Measurements from ENCODE around the gene KIF1C. TPM values are rescaled to one million over a fixed set of nuclear protein-coding genes. Genes with fewer than 3 reads are reported as not detected.

KIF1C gene
- total and polyA plus RNA-seq, 2 donors = 26.9 to 89.4 TPM

- Histone ChIP-seq H3K36me3 (ENCODE audit: insufficient read depth) (peaks cover 2% of the 10 kb centered on the region), H3K4me3 (ENCODE audit: low read depth, low read length) (no peak overlapping the region), H3K27ac (ENCODE audit: low read depth) (no peak overlapping the region), H3K4me1 (ENCODE audit: insufficient read depth) (no peaks in the 10 kb centered on the region)
- 87% methylated on average over 9 of the region's 9 CpGs for WGBS
- no peak for DNase-seq (ENCODE audit: extremely low spot score)
Measured at GRCh38 chr17:4974115-4974670, 23.6 kb upstream of the KIF1C start.

DNA sequence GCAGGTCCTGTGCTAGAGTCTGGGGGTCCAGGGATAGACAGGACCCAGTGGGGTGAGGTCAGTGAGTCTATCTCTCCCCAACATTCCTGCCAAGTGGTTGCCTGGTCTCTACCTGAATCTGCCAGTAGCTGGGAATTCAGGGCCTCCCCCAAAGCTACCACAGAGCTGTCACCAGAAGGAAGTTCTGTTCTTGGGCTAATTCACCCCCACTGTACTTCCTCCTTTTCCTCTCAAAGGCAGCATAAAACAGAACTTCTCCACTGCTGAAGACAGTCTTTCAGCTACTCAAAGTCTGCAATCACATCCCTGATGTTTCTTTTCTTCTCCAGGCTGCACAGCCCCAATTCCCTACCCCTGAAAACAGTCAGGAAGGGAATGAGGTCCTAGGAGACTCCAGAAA, 19.0 kb upstream of the KIF1C start:
- DNase-seq (ENCODE audit: extremely low spot score) = no peak
- Histone ChIP-seq H3K4me3 (ENCODE audit: low read depth, low read length) (no peak overlapping the region), H3K36me3 (ENCODE audit: insufficient read depth) (peaks cover 2% of the 10 kb centered on the region), H3K27ac (ENCODE audit: low read depth) (no peak overlapping the region), H3K4me1 (ENCODE audit: insufficient read depth) (no peaks in the 10 kb centered on the region)

DNA sequence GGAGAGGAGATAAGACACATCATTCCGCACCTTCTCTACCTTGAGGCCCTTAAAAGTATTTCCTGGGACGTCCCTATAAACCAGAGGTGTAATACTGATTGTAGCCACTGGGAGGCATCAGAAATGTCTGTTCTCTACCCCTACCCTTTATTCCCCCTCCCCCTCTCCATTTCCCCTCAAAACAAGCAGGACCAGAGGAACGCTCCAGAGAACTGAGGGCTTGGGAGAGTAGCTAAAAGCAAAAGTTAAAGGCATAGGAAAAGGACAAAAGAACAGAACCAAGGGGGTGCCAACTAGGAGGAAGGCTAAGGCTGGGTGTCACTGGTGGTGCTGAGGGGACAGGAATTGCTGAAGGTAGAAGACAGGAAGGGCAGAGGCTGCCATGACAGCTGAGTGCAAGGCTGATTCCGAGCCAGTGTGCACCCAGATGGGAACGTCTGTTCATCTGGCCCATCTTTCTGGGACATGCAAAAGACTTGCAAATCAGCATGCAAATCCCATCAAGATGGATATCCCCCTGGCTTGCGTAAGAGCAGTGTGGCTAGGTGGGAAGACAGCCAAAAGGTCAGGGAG, 17.0 kb upstream of the KIF1C start:
- Histone ChIP-seq H3K4me1 (ENCODE audit: insufficient read depth) (no peaks in the 10 kb centered on the region), H3K36me3 (ENCODE audit: insufficient read depth) (peaks cover 2% of the 10 kb centered on the region), H3K27ac (ENCODE audit: low read depth) (no peak overlapping the region), H3K4me3 (ENCODE audit: low read depth, low read length) (no peak overlapping the region)
- DNase-seq (ENCODE audit: extremely low spot score) = no peak
- WGBS = 42% methylated on average over 6 of the region's 6 CpGs

GRCh38 chr17:4982305-4982704, 15.4 kb upstream of the KIF1C start:
- H3K36me3 ChIP-seq (ENCODE audit: insufficient read depth) = peaks cover 2% of the 10 kb centered on the region
- WGBS = 56% methylated on average over 5 of the region's 5 CpGs
- no peak for DNase-seq (ENCODE audit: extremely low spot score)

GRCh38 chr17:4986403-4986802, 11.3 kb upstream of the KIF1C start:
- H3K36me3 ChIP-seq (ENCODE audit: insufficient read depth) = no peaks in the 10 kb centered on the region
- peaks cover 2% of the 10 kb centered on the region for H3K4me1 ChIP-seq (ENCODE audit: insufficient read depth)
- peak overlapping the region; percentile 92 for H3K27ac ChIP-seq (ENCODE audit: low read depth)
- WGBS = 34% methylated on average over 5 of the region's 5 CpGs
- no peak for DNase-seq (ENCODE audit: extremely low spot score)
- peak overlapping the region; percentile 87 for H3K4me3 ChIP-seq (ENCODE audit: low read depth, low read length)

More at GRCh38 chr17:4982305-4982704, 15.4 kb upstream of the KIF1C start:
- peaks cover 2% of the 10 kb centered on the region for H3K4me1 ChIP-seq (ENCODE audit: insufficient read depth)
- no peak overlapping the region for H3K4me3 ChIP-seq (ENCODE audit: low read depth, low read length)
- H3K27ac ChIP-seq (ENCODE audit: low read depth) = no peak overlapping the region

GRCh38 chr17:4986951-4987766, 10.6 kb upstream of the KIF1C start, which contains the start of gene CAMTA2:
TSS of gene CAMTA2 (minus strand) at chr17:4987675. CDS start at chr17:4986222, 1,453 bp downstream.
- Histone ChIP-seq H3K4me3 (ENCODE audit: low read depth, low read length) (peak within 1 kb of the TSS; percentile 87), H3K36me3 (ENCODE audit: insufficient read depth) (no peaks in the 10 kb centered on the region), H3K27ac (ENCODE audit: low read depth) (peak within 1 kb of the TSS; percentile 92), H3K4me1 (ENCODE audit: insufficient read depth) (peaks cover 2% of the 10 kb centered on the region)
- DNase-seq (ENCODE audit: extremely low spot score) = peak; percentile 45
- WGBS = under 1% methylated on average over 77 of the region's 78 CpGs

DNA sequence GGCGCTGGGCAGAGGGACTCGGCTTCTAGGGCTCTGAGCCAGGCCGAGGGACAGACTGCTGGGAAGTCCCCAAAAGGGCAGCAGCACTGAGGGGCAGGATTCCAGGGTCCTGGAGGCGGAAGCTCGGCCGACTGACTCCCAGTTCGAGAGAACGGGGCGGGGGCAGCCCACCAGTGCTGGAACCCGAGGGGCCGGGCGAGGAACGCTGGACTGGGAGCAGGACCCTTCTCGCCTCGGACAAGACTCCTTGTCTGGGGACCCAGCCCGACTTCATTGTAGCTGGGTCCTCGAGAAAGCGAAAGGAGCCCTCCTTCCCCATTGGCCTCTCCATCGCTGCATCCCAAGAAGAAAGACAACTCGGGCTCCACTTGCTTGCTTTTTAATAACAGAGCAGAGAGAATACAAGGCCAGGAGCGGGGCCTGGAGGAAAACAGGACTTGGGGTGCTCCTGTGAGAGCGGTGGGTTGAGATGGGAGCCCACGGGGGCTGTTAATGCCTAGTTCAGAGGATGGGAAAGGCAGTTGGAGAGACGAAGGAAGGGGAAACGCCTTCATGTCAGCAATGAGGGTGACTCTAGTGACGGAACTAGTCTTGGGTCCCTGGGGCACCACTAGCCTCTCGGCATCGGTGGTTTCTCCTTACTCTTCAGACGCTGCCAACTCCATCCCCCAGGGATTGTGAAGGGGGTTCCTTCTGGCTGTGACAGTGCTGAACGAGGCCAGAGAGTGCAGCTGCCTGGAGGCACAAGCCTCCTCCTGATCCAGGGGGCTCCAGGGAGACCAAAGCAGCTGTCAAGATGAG, 9.8 kb upstream of the KIF1C start:
- peak overlapping the region; percentile 87 for H3K4me3 ChIP-seq (ENCODE audit: low read depth, low read length)
- DNase-seq (ENCODE audit: extremely low spot score) = no peak
- H3K36me3 ChIP-seq (ENCODE audit: insufficient read depth) = no peaks in the 10 kb centered on the region
- peak overlapping the region; percentile 92 for H3K27ac ChIP-seq (ENCODE audit: low read depth)
- H3K4me1 ChIP-seq (ENCODE audit: insufficient read depth) = peaks cover 2% of the 10 kb centered on the region
- WGBS = under 1% methylated on average over 30 of the region's 30 CpGs

DNA sequence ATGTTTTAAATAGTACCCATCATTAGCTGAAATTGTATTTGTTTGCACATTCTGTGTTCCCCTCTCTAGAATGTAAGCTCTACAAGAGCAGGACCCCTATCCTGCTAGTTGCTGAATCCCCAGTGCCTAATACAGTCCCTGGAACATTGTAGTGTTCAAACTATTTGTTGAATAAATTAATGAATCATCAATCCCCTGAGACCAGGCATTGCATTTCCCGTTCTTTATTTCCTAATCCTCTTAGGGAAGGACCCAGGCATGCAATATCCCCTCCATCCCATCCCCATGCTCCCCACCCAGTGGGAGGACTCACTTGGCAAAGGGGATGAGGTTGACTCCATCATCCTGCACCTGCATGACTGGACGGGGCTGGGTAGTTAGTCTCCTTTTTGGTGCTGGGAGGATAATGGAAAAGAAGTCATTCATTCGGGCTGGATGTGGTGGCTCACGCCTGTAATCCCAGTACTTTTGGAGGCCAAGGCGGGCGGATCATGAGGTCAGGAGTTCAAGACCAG, 3.6 kb upstream of the KIF1C start:
- no peaks in the 10 kb centered on the region for H3K4me1 ChIP-seq (ENCODE audit: insufficient read depth)
- no peak for DNase-seq (ENCODE audit: extremely low spot score)
- H3K4me3 ChIP-seq (ENCODE audit: low read depth, low read length) = no peak overlapping the region
- no peak overlapping the region for H3K27ac ChIP-seq (ENCODE audit: low read depth)
- 85% methylated on average over 6 of the region's 6 CpGs for WGBS
- no peaks in the 10 kb centered on the region for H3K36me3 ChIP-seq (ENCODE audit: insufficient read depth)

DNA sequence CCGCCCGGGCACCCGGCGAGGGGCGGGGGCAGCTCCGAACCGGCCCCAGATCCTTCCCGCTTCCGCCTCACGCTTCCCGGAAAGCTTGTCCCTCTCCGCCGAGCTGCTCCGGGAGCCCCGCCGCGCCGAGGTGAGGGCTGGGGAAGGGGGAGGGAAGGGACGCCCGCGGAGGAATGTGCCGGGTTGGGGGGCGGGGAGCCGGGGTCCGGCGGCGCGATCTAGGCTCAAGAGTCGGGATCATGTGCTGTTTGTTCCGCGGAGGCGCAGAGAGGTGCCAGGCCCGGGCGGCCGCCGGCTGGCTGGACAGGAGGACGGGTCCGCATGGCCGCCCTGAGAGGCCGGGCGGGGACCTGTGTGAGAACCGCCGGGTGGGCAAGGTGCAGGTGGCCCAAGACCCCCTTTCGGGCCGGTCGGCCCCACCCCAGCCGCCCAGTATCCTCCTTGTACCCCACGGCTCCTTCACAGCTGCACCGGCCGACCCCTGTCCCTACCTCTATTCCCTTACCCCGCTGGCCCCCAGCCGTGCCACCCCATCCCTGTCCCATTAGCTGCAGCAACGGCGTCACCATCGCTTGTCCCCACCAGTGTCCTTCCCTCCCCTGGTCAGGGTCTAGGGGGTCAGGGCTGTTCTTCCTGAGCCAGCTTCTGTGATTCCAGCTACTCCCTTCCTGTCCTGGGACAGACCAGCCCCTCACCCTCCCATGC, 429 bp downstream of the KIF1C start:
- WGBS = under 1% methylated on average over 55 of the region's 55 CpGs
- DNase-seq (ENCODE audit: extremely low spot score) = no peak
- H3K27ac ChIP-seq (ENCODE audit: low read depth) = peak overlapping the region; percentile 16
- peak overlapping the region; percentile 81 for H3K4me3 ChIP-seq (ENCODE audit: low read depth, low read length)
- peaks cover 5% of the 10 kb centered on the region for H3K4me1 ChIP-seq (ENCODE audit: insufficient read depth)
- no peaks in the 10 kb centered on the region for H3K36me3 ChIP-seq (ENCODE audit: insufficient read depth)

GRCh38 chr17:4998732-4999429, 1.1 kb downstream of the KIF1C start:
- Histone ChIP-seq H3K27ac (ENCODE audit: low read depth) (no peak overlapping the region), H3K4me1 (ENCODE audit: insufficient read depth) (peaks cover 5% of the 10 kb centered on the region), H3K36me3 (ENCODE audit: insufficient read depth) (no peaks in the 10 kb centered on the region), H3K4me3 (ENCODE audit: low read depth, low read length) (peak overlapping the region; percentile 81)
- DNase-seq (ENCODE audit: extremely low spot score) = no peak
- WGBS = 17% methylated on average over 14 of the region's 14 CpGs

GRCh38 chr17:4999430-5000093, 1.8 kb downstream of the KIF1C start:
- no peak for DNase-seq (ENCODE audit: extremely low spot score)
- Histone ChIP-seq H3K4me3 (ENCODE audit: low read depth, low read length) (no peak overlapping the region), H3K27ac (ENCODE audit: low read depth) (no peak overlapping the region), H3K36me3 (ENCODE audit: insufficient read depth) (no peaks in the 10 kb centered on the region), H3K4me1 (ENCODE audit: insufficient read depth) (peaks cover 5% of the 10 kb centered on the region)
- WGBS = 67% methylated on average over 12 of the region's 12 CpGs

DNA sequence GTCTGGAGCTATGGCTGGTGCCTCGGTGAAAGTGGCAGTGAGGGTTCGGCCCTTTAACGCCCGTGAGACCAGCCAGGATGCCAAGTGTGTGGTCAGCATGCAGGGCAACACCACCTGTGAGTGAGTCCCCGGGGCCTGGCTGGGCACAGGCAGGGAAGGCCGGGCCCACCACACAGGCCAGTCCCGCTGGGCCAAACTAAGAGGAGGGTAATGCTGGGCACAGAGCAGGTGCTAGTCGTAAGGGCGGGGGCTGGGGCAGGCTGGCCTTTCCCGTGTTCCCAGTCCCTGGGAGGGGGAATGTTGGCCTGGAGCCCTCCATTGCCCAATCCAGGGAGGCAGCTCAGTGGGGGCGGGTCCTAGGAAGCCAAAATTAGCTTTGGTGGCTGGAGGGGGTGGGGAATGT, 2.5 kb downstream of the KIF1C start:
- 64% methylated on average over 11 of the region's 11 CpGs for WGBS
- Histone ChIP-seq H3K27ac (ENCODE audit: low read depth) (no peak overlapping the region), H3K4me3 (ENCODE audit: low read depth, low read length) (no peak overlapping the region), H3K36me3 (ENCODE audit: insufficient read depth) (no peaks in the 10 kb centered on the region), H3K4me1 (ENCODE audit: insufficient read depth) (peaks cover 5% of the 10 kb centered on the region)
- no peak for DNase-seq (ENCODE audit: extremely low spot score)

Measured in urinary bladder (tissue), 4 donors.